ENCODE results near the gene KCNH1. TPM values are rescaled to one million over a fixed set of nuclear protein-coding genes. Genes with fewer than 3 reads are reported as not detected.

KCNH1 gene
- polyA plus RNA-seq, 1 of the 3 experiments (the other 2 are of a cell fraction): 0.08 TPM

- peak overlapping the region in 1 of 2 experiments; percentile 92; a peak in 2 of 4 replicates for H3K27ac ChIP-seq (ENCODE audit: low read depth in 2 of 2, low read length in 1 of 2)
- H3K9me2 ChIP-seq: no peaks in the 10 kb centered on the region
- no peaks in the 10 kb centered on the region for H3K27me3 ChIP-seq (ENCODE audit: insufficient read depth)
- TF ChIP-seq GATA2 (CRISPR knock-in tag; IDR thresholded peaks at IDR 0.05): no peak
- no peak for TF ChIP-seq CHD2 (IDR thresholded peaks at IDR 0.05; ENCODE audit: low read length, partially characterized antibody)
- no peak for TF ChIP-seq USF2 (IDR thresholded peaks at IDR 0.05; ENCODE audit: borderline replicate concordance, low read depth, low read length)
- TF ChIP-seq RXRA (IDR thresholded peaks at IDR 0.05; ENCODE audit: borderline replicate concordance, low read depth): no peak
- no peak for TF ChIP-seq JUND (IDR thresholded peaks at IDR 0.05)
- no peak for TF ChIP-seq EP300 (IDR thresholded peaks at IDR 0.05; ENCODE audit: borderline replicate concordance in 1 of 2, low read depth in 1 of 2, low read length in 1 of 2)
- TF ChIP-seq USF1 (IDR thresholded peaks at IDR 0.05; ENCODE audit: borderline replicate concordance, low read depth): no peak
- no peak for TF ChIP-seq FOXM1 (IDR thresholded peaks at IDR 0.05; ENCODE audit: low read depth)
- no peak for TF ChIP-seq FOXJ3 (CRISPR knock-in tag; IDR thresholded peaks at IDR 0.05)
- TF ChIP-seq GABPA (IDR thresholded peaks at IDR 0.05; ENCODE audit: low read depth): no peak
- TF ChIP-seq RFX5 (IDR thresholded peaks at IDR 0.05; ENCODE audit: low read length): no peak
- no peak overlapping the region for H3K9ac ChIP-seq
- H3K79me2 ChIP-seq (ENCODE audit: insufficient read depth): no peaks in the 10 kb centered on the region
- 37% methylated on average over 4 of the region's 4 CpGs for WGBS (ENCODE audit: low lambda C conversion rate)
- no peaks in the 10 kb centered on the region for H3K36me3 ChIP-seq (replicated peaks in 1 of 2; ENCODE audit: control insufficient read depth in 1 of 2, insufficient read depth in 2 of 2, low read length in 1 of 2)
- no peaks in the 10 kb centered on the region for H4K20me1 ChIP-seq (ENCODE audit: insufficient read depth)
- H3K4me2 ChIP-seq: no peak overlapping the region
- ChIA-PET CTCF (interaction anchor here (3.0 to 8.0 kb wide), 2 partner anchors 139 to 411 kb away, joined by 12 to 41 read pairs; partner anchors contain the start of gene KCNH1), POLR2A (interaction anchor here (0.8 kb wide), 1 partner anchor 412 kb away, joined by 3 read pairs; no protein-coding TSS in a partner anchor)
- H3F3A ChIP-seq (replicated peaks; ENCODE audit: insufficient read depth): no peaks in the 10 kb centered on the region
- H3K9me3 ChIP-seq: no peaks in the 10 kb centered on the region
- H3K4me1 ChIP-seq (ENCODE audit: control insufficient read depth in 1 of 2, insufficient read depth in 2 of 2, low read depth in 1 of 2, low read length in 1 of 2): peaks cover 0 to 27% of the 10 kb centered on the region in 2 experiments; a peak in 2 of 4 replicates
- H2AFZ ChIP-seq (ENCODE audit: low read depth): no peak overlapping the region
- no peak overlapping the region for H3K4me3 ChIP-seq (ENCODE audit: low read depth in 2 of 2, low read length in 1 of 2)
- DNase-seq: no peak
Observed at GRCh38 chr1:210723646-210724045, 410.3 kb downstream of the KCNH1 start.

- Histone ChIP-seq H3K4me3 (ENCODE audit: low read depth in 2 of 2, low read length in 1 of 2) (no peak overlapping the region), H3F3A (replicated peaks; ENCODE audit: insufficient read depth) (no peaks in the 10 kb centered on the region), H3K4me2 (no peak overlapping the region), H3K36me3 (replicated peaks in 1 of 2; ENCODE audit: control insufficient read depth in 1 of 2, insufficient read depth in 2 of 2, low read length in 1 of 2) (no peaks in the 10 kb centered on the region), H4K20me1 (ENCODE audit: insufficient read depth) (no peaks in the 10 kb centered on the region), H3K9ac (no peak overlapping the region), H3K27ac (ENCODE audit: low read depth in 2 of 2, low read length in 1 of 2) (peak overlapping the region in 1 of 2 experiments; percentile 92; a peak in 2 of 4 replicates), H2AFZ (ENCODE audit: low read depth) (no peak overlapping the region), H3K79me2 (ENCODE audit: insufficient read depth) (no peaks in the 10 kb centered on the region), H3K9me2 (no peaks in the 10 kb centered on the region), H3K9me3 (no peaks in the 10 kb centered on the region), H3K4me1 (ENCODE audit: control insufficient read depth in 1 of 2, insufficient read depth in 2 of 2, low read depth in 1 of 2, low read length in 1 of 2) (peaks cover 0 to 27% of the 10 kb centered on the region in 2 experiments; a peak in 2 of 4 replicates), H3K27me3 (ENCODE audit: insufficient read depth) (no peaks in the 10 kb centered on the region)
- 0% methylated on average over 1 of the region's 1 CpG for WGBS (ENCODE audit: low lambda C conversion rate)
- TF ChIP-seq MXI1 (IDR thresholded peaks at IDR 0.05; ENCODE audit: low read depth, low read length) (peak; percentile 42; the same call in 1 of the 2 replicates), GATA2 (CRISPR knock-in tag; IDR thresholded peaks at IDR 0.05) (peak; percentile 76), USF2 (IDR thresholded peaks at IDR 0.05; ENCODE audit: borderline replicate concordance, low read depth, low read length) (no peak), RAD21 (IDR thresholded peaks at IDR 0.05; ENCODE audit: low read length) (peak; percentile 67), FOXJ3 (CRISPR knock-in tag; IDR thresholded peaks at IDR 0.05) (peak; percentile 72), YY1 (IDR thresholded peaks at IDR 0.05; ENCODE audit: low read depth) (no peak), CHD2 (IDR thresholded peaks at IDR 0.05; ENCODE audit: low read length, partially characterized antibody) (no peak), MAX (IDR thresholded peaks at IDR 0.05; ENCODE audit: low read depth) (no peak), EP300 (IDR thresholded peaks at IDR 0.05; ENCODE audit: borderline replicate concordance in 1 of 2, low read depth in 1 of 2, low read length in 1 of 2) (peak in 1 of 2 experiments; percentile 88; a peak in 2 of 4 replicates), SMC3 (IDR thresholded peaks at IDR 0.05; ENCODE audit: low read depth, low read length) (peak; percentile 17; the same call in 1 of the 2 replicates), FOXM1 (IDR thresholded peaks at IDR 0.05; ENCODE audit: low read depth) (no peak), MEF2A (IDR thresholded peaks at IDR 0.05; ENCODE audit: borderline replicate concordance, low read depth) (no peak), RCOR1 (IDR thresholded peaks at IDR 0.05; ENCODE audit: low read length) (peak; percentile 72; the same call in 1 of the 2 replicates), EZH2phosphoT487 (IDR thresholded peaks at IDR 0.05; ENCODE audit: borderline replicate concordance, low read depth) (no peak), GABPA (IDR thresholded peaks at IDR 0.05; ENCODE audit: low read depth) (no peak), RXRA (IDR thresholded peaks at IDR 0.05; ENCODE audit: borderline replicate concordance, low read depth) (no peak)
- ChIA-PET CTCF (interaction anchor here (0.8 to 2.9 kb wide), 6 partner anchors 59 to 413 kb away, joined by 3 to 11 read pairs (median 5); partner anchors contain the start of gene KCNH1), POLR2A (interaction anchor here (1.2 to 1.6 kb wide), 2 partner anchors 59 to 412 kb away, joined by 4 read pairs; partner anchors contain the start of gene KCNH1)
- DNase-seq: peak; percentile 50
Observed at GRCh38 chr1:210722410-210723081, 411.4 kb downstream of the KCNH1 start.
